ENCODE measurements around the gene GEMIN5. TPM values are rescaled to one million over a fixed set of nuclear protein-coding genes. Genes with fewer than 3 reads are reported as not detected.

Gene GEMIN5
- polyA plus RNA-seq, 1 of the 3 experiments (the other 2 are of a cell fraction), result 6.6 TPM

DNA sequence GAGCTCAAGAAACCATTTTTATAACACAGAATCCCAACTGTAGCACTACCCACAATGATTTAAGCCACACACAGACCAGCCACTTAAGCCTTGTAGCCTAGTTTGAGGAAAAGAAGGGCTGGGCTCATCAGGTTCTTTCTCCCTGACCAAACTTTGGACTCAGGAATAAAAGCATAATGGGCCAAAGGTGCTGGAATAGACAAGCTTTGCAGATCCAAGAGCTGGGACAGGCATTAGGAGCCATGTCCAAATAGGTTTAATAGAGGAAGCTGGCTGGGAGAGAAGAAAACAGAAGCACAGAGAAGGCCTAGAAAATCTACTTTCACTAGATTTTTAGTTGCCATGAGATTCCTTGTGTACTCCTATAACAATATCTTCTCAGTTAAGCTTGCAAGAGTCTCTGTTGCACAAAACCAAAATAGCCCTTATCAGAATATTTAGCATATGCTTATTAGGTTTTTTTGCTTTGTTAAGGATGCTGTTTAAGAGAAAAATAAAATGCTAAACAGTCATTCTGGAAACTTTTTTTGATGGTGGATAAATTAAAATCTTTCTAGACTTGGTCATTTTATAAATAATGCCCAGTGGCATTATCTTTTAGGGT lies 41.3 kb downstream of the GEMIN5 start (continued):
- TF ChIP-seq, protein P1, sequence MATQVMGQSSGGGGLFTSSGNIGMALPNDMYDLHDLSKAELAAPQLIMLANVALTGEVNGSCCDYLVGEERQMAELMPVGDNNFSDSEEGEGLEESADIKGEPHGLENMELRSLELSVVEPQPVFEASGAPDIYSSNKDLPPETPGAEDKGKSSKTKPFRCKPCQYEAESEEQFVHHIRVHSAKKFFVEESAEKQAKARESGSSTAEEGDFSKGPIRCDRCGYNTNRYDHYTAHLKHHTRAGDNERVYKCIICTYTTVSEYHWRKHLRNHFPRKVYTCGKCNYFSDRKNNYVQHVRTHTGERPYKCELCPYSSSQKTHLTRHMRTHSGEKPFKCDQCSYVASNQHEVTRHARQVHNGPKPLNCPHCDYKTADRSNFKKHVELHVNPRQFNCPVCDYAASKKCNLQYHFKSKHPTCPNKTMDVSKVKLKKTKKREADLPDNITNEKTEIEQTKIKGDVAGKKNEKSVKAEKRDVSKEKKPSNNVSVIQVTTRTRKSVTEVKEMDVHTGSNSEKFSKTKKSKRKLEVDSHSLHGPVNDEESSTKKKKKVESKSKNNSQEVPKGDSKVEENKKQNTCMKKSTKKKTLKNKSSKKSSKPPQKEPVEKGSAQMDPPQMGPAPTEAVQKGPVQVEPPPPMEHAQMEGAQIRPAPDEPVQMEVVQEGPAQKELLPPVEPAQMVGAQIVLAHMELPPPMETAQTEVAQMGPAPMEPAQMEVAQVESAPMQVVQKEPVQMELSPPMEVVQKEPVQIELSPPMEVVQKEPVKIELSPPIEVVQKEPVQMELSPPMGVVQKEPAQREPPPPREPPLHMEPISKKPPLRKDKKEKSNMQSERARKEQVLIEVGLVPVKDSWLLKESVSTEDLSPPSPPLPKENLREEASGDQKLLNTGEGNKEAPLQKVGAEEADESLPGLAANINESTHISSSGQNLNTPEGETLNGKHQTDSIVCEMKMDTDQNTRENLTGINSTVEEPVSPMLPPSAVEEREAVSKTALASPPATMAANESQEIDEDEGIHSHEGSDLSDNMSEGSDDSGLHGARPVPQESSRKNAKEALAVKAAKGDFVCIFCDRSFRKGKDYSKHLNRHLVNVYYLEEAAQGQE (IDR thresholded peaks at IDR 0.05; ENCODE audit: low read depth, low read length), result no peak

GRCh38 chr5:154895606-154896561 lies 42.1 kb downstream of the GEMIN5 start:
- no peak overlapping the region for H3K27ac ChIP-seq (ENCODE audit: low read depth in 2 of 2, low read length in 1 of 2)
- ChIA-PET CTCF (interaction anchor here (1.2 kb wide), 1 partner anchor 37 kb away, joined by 4 read pairs; no protein-coding TSS in a partner anchor), POLR2A (no interaction called here)
- no peaks in the 10 kb centered on the region for H3F3A ChIP-seq (replicated peaks; ENCODE audit: insufficient read depth)
- WGBS (ENCODE audit: low lambda C conversion rate), result 90% methylated on average over 14 of the region's 14 CpGs
- no peak overlapping the region for H3K9ac ChIP-seq
- H3K4me1 ChIP-seq (ENCODE audit: control insufficient read depth in 1 of 2, insufficient read depth in 2 of 2, low read depth in 1 of 2, low read length in 1 of 2), result no peaks in the 10 kb centered on the region
- peaks cover 64 to 82% of the 10 kb centered on the region in 2 experiments for H3K36me3 ChIP-seq (replicated peaks in 1 of 2; ENCODE audit: control insufficient read depth in 1 of 2, insufficient read depth in 2 of 2, low read length in 1 of 2)
- DNase-seq, result no peak
- TF ChIP-seq POLR2AphosphoS5 (IDR thresholded peaks at IDR 0.05; ENCODE audit: low read depth, low read length), result no peak
- TF ChIP-seq, protein P2, sequence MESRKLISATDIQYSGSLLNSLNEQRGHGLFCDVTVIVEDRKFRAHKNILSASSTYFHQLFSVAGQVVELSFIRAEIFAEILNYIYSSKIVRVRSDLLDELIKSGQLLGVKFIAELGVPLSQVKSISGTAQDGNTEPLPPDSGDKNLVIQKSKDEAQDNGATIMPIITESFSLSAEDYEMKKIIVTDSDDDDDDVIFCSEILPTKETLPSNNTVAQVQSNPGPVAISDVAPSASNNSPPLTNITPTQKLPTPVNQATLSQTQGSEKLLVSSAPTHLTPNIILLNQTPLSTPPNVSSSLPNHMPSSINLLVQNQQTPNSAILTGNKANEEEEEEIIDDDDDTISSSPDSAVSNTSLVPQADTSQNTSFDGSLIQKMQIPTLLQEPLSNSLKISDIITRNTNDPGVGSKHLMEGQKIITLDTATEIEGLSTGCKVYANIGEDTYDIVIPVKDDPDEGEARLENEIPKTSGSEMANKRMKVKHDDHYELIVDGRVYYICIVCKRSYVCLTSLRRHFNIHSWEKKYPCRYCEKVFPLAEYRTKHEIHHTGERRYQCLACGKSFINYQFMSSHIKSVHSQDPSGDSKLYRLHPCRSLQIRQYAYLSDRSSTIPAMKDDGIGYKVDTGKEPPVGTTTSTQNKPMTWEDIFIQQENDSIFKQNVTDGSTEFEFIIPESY (IDR thresholded peaks at IDR 0.05; ENCODE audit: borderline replicate concordance, low read depth), result no peak
- TF ChIP-seq FOSL2 (IDR thresholded peaks at IDR 0.05; ENCODE audit: borderline replicate concordance, low read depth), result no peak
- TF ChIP-seq CHD2 (IDR thresholded peaks at IDR 0.05; ENCODE audit: low read length, partially characterized antibody), result no peak
- no peak for TF ChIP-seq RAD21 (IDR thresholded peaks at IDR 0.05; ENCODE audit: low read length)
- no peak for TF ChIP-seq RFX5 (IDR thresholded peaks at IDR 0.05; ENCODE audit: low read length)
- TF ChIP-seq FOXM1 (IDR thresholded peaks at IDR 0.05; ENCODE audit: low read depth), result no peak
- no peak for TF ChIP-seq USF1 (IDR thresholded peaks at IDR 0.05; ENCODE audit: borderline replicate concordance, low read depth)
- TF ChIP-seq TAF1 (IDR thresholded peaks at IDR 0.05; ENCODE audit: borderline replicate concordance, low read depth, low read length), result no peak
- TF ChIP-seq, protein P3, sequence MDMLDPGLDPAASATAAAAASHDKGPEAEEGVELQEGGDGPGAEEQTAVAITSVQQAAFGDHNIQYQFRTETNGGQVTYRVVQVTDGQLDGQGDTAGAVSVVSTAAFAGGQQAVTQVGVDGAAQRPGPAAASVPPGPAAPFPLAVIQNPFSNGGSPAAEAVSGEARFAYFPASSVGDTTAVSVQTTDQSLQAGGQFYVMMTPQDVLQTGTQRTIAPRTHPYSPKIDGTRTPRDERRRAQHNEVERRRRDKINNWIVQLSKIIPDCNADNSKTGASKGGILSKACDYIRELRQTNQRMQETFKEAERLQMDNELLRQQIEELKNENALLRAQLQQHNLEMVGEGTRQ (IDR thresholded peaks at IDR 0.05; ENCODE audit: borderline replicate concordance, low read depth, low read length), result no peak
- no peak for TF ChIP-seq NRF1 (IDR thresholded peaks at IDR 0.05; ENCODE audit: low read depth, low read length)
- TF ChIP-seq EZH2phosphoT487 (IDR thresholded peaks at IDR 0.05; ENCODE audit: borderline replicate concordance, low read depth), result no peak
- no peak for TF ChIP-seq CTCF (IDR thresholded peaks at IDR 0.05)
- no peak for TF ChIP-seq GATA2 (CRISPR knock-in tag; IDR thresholded peaks at IDR 0.05)
- no peak for TF ChIP-seq ELF1 (IDR thresholded peaks at IDR 0.05)
- no peak for TF ChIP-seq SMC3 (IDR thresholded peaks at IDR 0.05; ENCODE audit: low read depth, low read length)
- no peak for TF ChIP-seq MEF2A (IDR thresholded peaks at IDR 0.05; ENCODE audit: borderline replicate concordance, low read depth)
- H4K20me1 ChIP-seq (ENCODE audit: insufficient read depth), result no peaks in the 10 kb centered on the region
- no peak overlapping the region for H2AFZ ChIP-seq (ENCODE audit: low read depth)
- H3K27me3 ChIP-seq (ENCODE audit: insufficient read depth), result no peaks in the 10 kb centered on the region
- no peaks in the 10 kb centered on the region; the same call in 1 of the 2 replicates for H3K79me2 ChIP-seq (ENCODE audit: insufficient read depth)
- H3K9me3 ChIP-seq, result no peaks in the 10 kb centered on the region
- H3K4me3 ChIP-seq (ENCODE audit: low read depth in 2 of 2, low read length in 1 of 2), result no peak overlapping the region
- H3K4me2 ChIP-seq, result no peak overlapping the region
- no peaks in the 10 kb centered on the region for H3K9me2 ChIP-seq
